DND-41 (cell line): ENCODE data around the gene SMARCC2.

Source experiments
- ATAC-seq: fragments of 200-7000 bp; cut with Tn5 transposase; 3 replicates; pipeline ENCODE4 v1.9.1; 2021; ENCODE audit warnings: low read depth; ENCODE audit not compliant: insufficient read depth
- DNase-seq: peaks from one replicate; pipeline ENCODE4 v3.0.0-alpha.2; 2020
- H2AFZ ChIP-seq: 2 replicates; pipeline ENCODE4 v1.6.0; 2012; ENCODE audit warnings: low read depth, low read length
- H3K27ac ChIP-seq: 2 replicates; pipeline ENCODE4 v1.5.1; 2012; ENCODE audit warnings: low read length, inconsistent platforms
- H3K27me3 ChIP-seq: fragments of 200-600 bp; sonication (generic); 2 replicates; pipeline ENCODE4 v1.6.0; 2012; ENCODE audit warnings: low read length, mild to moderate bottlenecking, inconsistent platforms; ENCODE audit not compliant: insufficient read depth, poor library complexity
- H3K36me3 ChIP-seq: 2 replicates; pipeline ENCODE4 v1.5.1; 2012; ENCODE audit warnings: low read length, inconsistent platforms; ENCODE audit not compliant: insufficient read depth
- H3K4me1 ChIP-seq: 2 replicates; pipeline ENCODE4 v1.5.1; 2012; ENCODE audit warnings: mild to moderate bottlenecking, low read length; ENCODE audit not compliant: insufficient read depth
- H3K4me2 ChIP-seq: 2 replicates; pipeline ENCODE4 v1.6.0; 2012; ENCODE audit warnings: mild to moderate bottlenecking, moderate library complexity, low read length, inconsistent platforms; ENCODE audit not compliant: insufficient read depth
- H3K4me3 ChIP-seq, 2 experiments: fragments of 200-600 bp in 1 of 2; shearing (Covaris generic) in 1 of 2; 2 replicates each; pipeline ENCODE4 v1.5.1; 2012 to 2016; ENCODE audit warnings: inconsistent platforms in 2 of 2, low read length in 2 of 2, mild to moderate bottlenecking in 2 of 2, low read depth in 1 of 2, moderate library complexity in 1 of 2
- H3K79me2 ChIP-seq: 2 replicates; pipeline ENCODE4 v1.6.0; 2012; ENCODE audit warnings: low read length, inconsistent platforms; ENCODE audit not compliant: insufficient read depth
- H3K9ac ChIP-seq: 2 replicates; pipeline ENCODE4 v1.6.0; 2012; ENCODE audit warnings: low read depth, mild to moderate bottlenecking, inconsistent platforms, low read length, moderate library complexity
- H3K9me3 ChIP-seq: 2 replicates; pipeline ENCODE4 v1.5.1; 2012; ENCODE audit warnings: low read length, moderate library complexity, mild to moderate bottlenecking, inconsistent platforms; ENCODE audit not compliant: insufficient read depth, severe bottlenecking
- H4K20me1 ChIP-seq: 2 replicates; pipeline ENCODE4 v1.6.0; 2012; ENCODE audit warnings: low read length; ENCODE audit not compliant: insufficient read depth
- EZH2 ChIP-seq: IDR thresholded peaks from 3 replicates; pipeline ENCODE4 v1.6.1; 2012; ENCODE audit warnings: borderline replicate concordance, low read depth, mild to moderate bottlenecking, moderate library complexity, low read length, inconsistent platforms; ENCODE audit not compliant: severe bottlenecking
- TF ChIP-seq, protein P1 (sequence below): IDR thresholded peaks from 2 replicates; pipeline ENCODE4 v1.5.1; 2012; ENCODE audit warnings: borderline replicate concordance, low read length, moderate library complexity, mild to moderate bottlenecking; ENCODE audit not compliant: poor library complexity, severe bottlenecking; ENCODE audit errors: extremely low read depth

Gene SMARCC2

DNA sequence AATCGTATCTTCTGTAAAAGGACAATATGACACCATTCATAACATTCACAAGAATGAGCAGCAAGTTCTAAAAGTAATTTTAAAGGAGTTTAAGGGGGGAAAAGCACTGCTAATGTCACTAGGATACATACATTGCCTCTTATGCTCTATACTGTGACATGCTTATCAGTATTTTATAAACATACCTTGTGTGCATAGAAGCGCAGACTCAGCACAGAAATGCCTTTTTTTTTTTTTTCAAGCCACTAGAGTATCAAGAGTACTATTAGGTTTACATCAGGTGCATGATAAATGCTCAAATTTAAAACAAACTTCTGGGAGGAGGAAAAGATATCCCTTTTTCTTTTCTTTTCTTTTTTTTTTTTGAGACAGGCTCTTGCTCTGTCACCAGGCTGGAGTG lies 13.6 kb upstream of the SMARCC2 start:
- DNase-seq (no peak), ATAC-seq (no peak)
- Histone ChIP-seq H3K4me2 (no peak overlapping the region), H3K4me1 (no peaks in the 10 kb centered on the region), H3K9ac (no peak overlapping the region), H2AFZ (no peak overlapping the region), H3K27ac (no peak overlapping the region), H3K27me3 (no peaks in the 10 kb centered on the region), H3K36me3 (peaks cover 24% of the 10 kb centered on the region), H3K4me3 (no peak overlapping the region), H3K79me2 (no peaks in the 10 kb centered on the region), H3K9me3 (no peaks in the 10 kb centered on the region), H4K20me1 (no peaks in the 10 kb centered on the region)
- TF ChIP-seq, protein P1, sequence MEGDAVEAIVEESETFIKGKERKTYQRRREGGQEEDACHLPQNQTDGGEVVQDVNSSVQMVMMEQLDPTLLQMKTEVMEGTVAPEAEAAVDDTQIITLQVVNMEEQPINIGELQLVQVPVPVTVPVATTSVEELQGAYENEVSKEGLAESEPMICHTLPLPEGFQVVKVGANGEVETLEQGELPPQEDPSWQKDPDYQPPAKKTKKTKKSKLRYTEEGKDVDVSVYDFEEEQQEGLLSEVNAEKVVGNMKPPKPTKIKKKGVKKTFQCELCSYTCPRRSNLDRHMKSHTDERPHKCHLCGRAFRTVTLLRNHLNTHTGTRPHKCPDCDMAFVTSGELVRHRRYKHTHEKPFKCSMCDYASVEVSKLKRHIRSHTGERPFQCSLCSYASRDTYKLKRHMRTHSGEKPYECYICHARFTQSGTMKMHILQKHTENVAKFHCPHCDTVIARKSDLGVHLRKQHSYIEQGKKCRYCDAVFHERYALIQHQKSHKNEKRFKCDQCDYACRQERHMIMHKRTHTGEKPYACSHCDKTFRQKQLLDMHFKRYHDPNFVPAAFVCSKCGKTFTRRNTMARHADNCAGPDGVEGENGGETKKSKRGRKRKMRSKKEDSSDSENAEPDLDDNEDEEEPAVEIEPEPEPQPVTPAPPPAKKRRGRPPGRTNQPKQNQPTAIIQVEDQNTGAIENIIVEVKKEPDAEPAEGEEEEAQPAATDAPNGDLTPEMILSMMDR, result no peak
- no peak for TF ChIP-seq EZH2

- H3K27ac ChIP-seq, result no peak overlapping the region
- no peak overlapping the region for H3K4me3 ChIP-seq
Observed at GRCh38 chr12:56202366-56202765, 13.1 kb upstream of the SMARCC2 start.

GRCh38 chr12:56198836-56199235 lies 9.6 kb upstream of the SMARCC2 start:
- Histone ChIP-seq H3K36me3 (no peaks in the 10 kb centered on the region), H3K9me3 (no peaks in the 10 kb centered on the region), H3K4me1 (no peaks in the 10 kb centered on the region), H3K27ac (no peak overlapping the region), H3K79me2 (no peaks in the 10 kb centered on the region), H3K9ac (no peak overlapping the region), H4K20me1 (no peaks in the 10 kb centered on the region), H3K4me2 (no peak overlapping the region), H3K27me3 (no peaks in the 10 kb centered on the region), H3K4me3 (no peak overlapping the region), H2AFZ (no peak overlapping the region)
- TF ChIP-seq, protein P1, result no peak
- TF ChIP-seq EZH2, result no peak
- DNase-seq (no peak), ATAC-seq (no peak)

More at GRCh38 chr12:56202366-56202765, 13.1 kb upstream of the SMARCC2 start:
- no peak for TF ChIP-seq EZH2
- TF ChIP-seq, protein P1, result no peak
- Histone ChIP-seq H4K20me1 (no peaks in the 10 kb centered on the region), H3K36me3 (peaks cover 20% of the 10 kb centered on the region), H3K4me1 (no peaks in the 10 kb centered on the region), H3K27me3 (no peaks in the 10 kb centered on the region), H3K9me3 (no peaks in the 10 kb centered on the region), H2AFZ (no peak overlapping the region), H3K9ac (no peak overlapping the region), H3K4me2 (no peak overlapping the region), H3K79me2 (no peaks in the 10 kb centered on the region)
- DNase-seq (no peak), ATAC-seq (no peak)
